K562 (cell line): ENCODE data around the gene KIF14. TPM values are rescaled to one million over a fixed set of nuclear protein-coding genes. Genes with fewer than 3 reads are reported as not detected.

Experiments
- ATAC-seq: fragments of 200-7000 bp; cut with Tn5 transposase; 3 replicates; pipeline ENCODE4 v1.9.1; 2020; ENCODE audit warnings: moderate library complexity
- BruUV-seq: library from RNA; stranded (reverse); fragments of 400-500 nt; replicated peaks from 2 replicates; lab custom pipeline; 2021; lab: Mats Ljungman, UMichigan
- CTCF ChIA-PET: fragments of 300-600 bp; formaldehyde crosslinking; extraction: SDS; loops from one replicate; lab custom pipeline; 2021; ENCODE audit warnings: low intra/inter-chr PET ratio; lab: Yijun Ruan, JAX
- POLR2A ChIA-PET: fragments of 300-600, 350-650 bp; sonication (Branson Sonifier 250); formaldehyde crosslinking; extraction: SDS; loops from one replicate; lab custom pipeline; 2021; ENCODE audit warnings: antibody characterized with exemption, inconsistent platforms; lab: Yijun Ruan, JAX
- DNase-seq, 4 experiments: peaks; one replicate each; pipeline versions ENCODE4 v3.0.0 to v3.0.0-alpha.2; 2011 to 2018; ENCODE audit warnings: low spot score in 3 of 4, mixed read lengths in 3 of 4; ENCODE audit errors: extremely low read depth in 1 of 4
- FAIRE-seq: peaks from 2 replicates; lab custom pipeline; 2011; peaks lifted over from hg19 to GRCh38; lab: Jason Lieb, UNC
- H2AFZ ChIP-seq: 2 replicates; pipeline ENCODE4 v1.6.0; 2011; ENCODE audit warnings: low read depth, low read length, control low read depth, inconsistent platforms
- H3K27ac ChIP-seq: fragments of 200-600 bp; 3 replicates; pipeline ENCODE4 v1.8.0; 2011; ENCODE audit warnings: low read depth, mild to moderate bottlenecking, control low read depth, inconsistent platforms, low read length, moderate library complexity, mixed read lengths; ENCODE audit errors: extremely low read depth
- H3K27me3 ChIP-seq, 2 experiments: fragments of 300-600 bp in 1 of 2; 2 replicates in 1 of 2; 3 replicates in 1 of 2; pipeline versions ENCODE4 v1.6.0 to v1.8.0; 2011; ENCODE audit warnings: inconsistent platforms in 2 of 2, low read length in 2 of 2, mild to moderate bottlenecking in 1 of 2, mixed read lengths in 1 of 2, moderate library complexity in 1 of 2; ENCODE audit not compliant: control insufficient read depth in 2 of 2, insufficient read depth in 2 of 2
- H3K36me3 ChIP-seq: fragments of 300-600 bp; 3 replicates; pipeline ENCODE4 v1.8.0; 2011; ENCODE audit warnings: mild to moderate bottlenecking, low read length, inconsistent platforms; ENCODE audit not compliant: control insufficient read depth, insufficient read depth
- H3K4me1 ChIP-seq, 2 experiments: fragments of 200-600 bp in 1 of 2; replicated peaks in 1 of 2; 2 replicates in 1 of 2; 3 replicates in 1 of 2; pipeline versions ENCODE4 v1.5.1 to v1.8.0; 2011; ENCODE audit warnings: inconsistent platforms in 2 of 2, low read length in 2 of 2, mild to moderate bottlenecking in 1 of 2, mixed read lengths in 1 of 2, moderate library complexity in 1 of 2; ENCODE audit not compliant: control insufficient read depth in 2 of 2, insufficient read depth in 2 of 2
- H3K4me2 ChIP-seq: 2 replicates; pipeline ENCODE4 v1.6.1; 2011; ENCODE audit warnings: low read length, control low read depth, inconsistent platforms, mixed read lengths; ENCODE audit not compliant: insufficient read depth
- H3K4me3 ChIP-seq: fragments of 200-600 bp; sonication (generic), shearing (Covaris generic); 2 replicates; pipeline ENCODE4 v1.5.1; 2016; ENCODE audit warnings: control low read depth, inconsistent platforms
- H3K79me2 ChIP-seq: fragments of 200-600 bp; 3 replicates; pipeline ENCODE4 v1.8.0; 2011; ENCODE audit warnings: low read length, inconsistent platforms; ENCODE audit not compliant: control insufficient read depth, insufficient read depth
- H3K9ac ChIP-seq, 2 experiments: 2 replicates each; pipeline versions ENCODE4 v1.6.0 to v1.6.1; 2011; ENCODE audit warnings: low read depth in 2 of 2, low read length in 2 of 2, control low read depth in 1 of 2, inconsistent platforms in 1 of 2, mild to moderate bottlenecking in 1 of 2, mixed read lengths in 1 of 2; ENCODE audit not compliant: insufficient read depth in 1 of 2
- H3K9me1 ChIP-seq: one replicate; pipeline ENCODE4 v1.6.0; 2011; ENCODE audit warnings: inconsistent platforms, mild to moderate bottlenecking, low read length, moderate library complexity; ENCODE audit not compliant: control insufficient read depth, insufficient read depth
- H3K9me3 ChIP-seq: replicated peaks from 2 replicates; pipeline ENCODE4 v1.5.1; 2011; ENCODE audit warnings: low read depth, low read length, inconsistent platforms; ENCODE audit not compliant: control insufficient read depth, insufficient read depth
- H4K20me1 ChIP-seq: replicated peaks from 2 replicates; pipeline ENCODE4 v1.6.1; 2011; ENCODE audit warnings: low read length, inconsistent platforms, mixed read lengths; ENCODE audit not compliant: control insufficient read depth, insufficient read depth
- CTCF ChIP-seq, 3 experiments: IDR thresholded peaks in 2 of 3; conservative IDR thresholded peaks in 1 of 3; 2 replicates each; pipeline ENCODE4 v1.5.1; 2011 to 2012; ENCODE audit warnings: low read length in 3 of 3, mild to moderate bottlenecking in 3 of 3, control low read depth in 2 of 3, improper control_type of control experiment in 1 of 3, inconsistent platforms in 1 of 3, low read depth in 1 of 3, mixed read lengths in 1 of 3, moderate library complexity in 1 of 3; ENCODE audit not compliant: insufficient read depth in 2 of 3
- FOXK2 ChIP-seq, 2 experiments: fragments of 450-650 bp; IDR thresholded peaks in 1 of 2; conservative IDR thresholded peaks in 1 of 2; 2 replicates each; pipeline ENCODE4 v1.6.1; 2016; ENCODE audit warnings: low read depth in 2 of 2, mild to moderate bottlenecking in 1 of 2
- FOXP4 ChIP-seq: sonication (generic); formaldehyde crosslinking; IDR thresholded peaks from 2 replicates; pipeline ENCODE4 v1.8.0; 2022; ENCODE audit warnings: mild to moderate bottlenecking, missing genetic modification reagents, borderline replicate concordance
- GTF2E2 ChIP-seq: fragments of 200-800 bp; sonication (Bioruptor generic); IDR thresholded peaks from 2 replicates; pipeline ENCODE4 v1.6.1; 2016; ENCODE audit warnings: missing genetic modification characterization, missing compliant biosample characterization
- HBP1 ChIP-seq: fragments of 450-650 bp; formaldehyde crosslinking; IDR thresholded peaks from 2 replicates; pipeline ENCODE4 v1.4.0; 2022; ENCODE audit warnings: missing genetic modification characterization
- HDAC1 ChIP-seq, 2 experiments: fragments of 450-650 bp; IDR thresholded peaks; 2 replicates each; pipeline ENCODE4 v1.6.1; 2016 to 2017; ENCODE audit warnings: inconsistent platforms in 1 of 2, mild to moderate bottlenecking in 1 of 2, moderate library complexity in 1 of 2
- RAD21 ChIP-seq, 2 experiments: fragments of 250-450 bp in 1 of 2; fragments of 450-650 bp in 1 of 2; sonication (Bioruptor Pico) in 1 of 2; formaldehyde crosslinking in 1 of 2; IDR thresholded peaks in 1 of 2; conservative IDR thresholded peaks in 1 of 2; 2 replicates each; pipeline versions ENCODE4 v1.4.0 to v1.8.0; 2020 to 2022; ENCODE audit warnings: mild to moderate bottlenecking in 2 of 2, moderate library complexity in 1 of 2
- SP1 ChIP-seq: sonication (generic); formaldehyde crosslinking; IDR thresholded peaks from 2 replicates; pipeline ENCODE4 v1.8.1; 2022; ENCODE audit warnings: mild to moderate bottlenecking, missing genetic modification reagents
- ZC3H4 ChIP-seq: sonication (generic); formaldehyde crosslinking; IDR thresholded peaks from 2 replicates; pipeline ENCODE4 v1.9.0; 2021; ENCODE audit warnings: missing genetic modification reagents, borderline replicate concordance
- ZHX1 ChIP-seq: fragments of 150-350 bp; conservative IDR thresholded peaks from 2 replicates; pipeline ENCODE4 v1.6.1; 2014; ENCODE audit warnings: low read length
- ZNF12 ChIP-seq: sonication (generic); formaldehyde crosslinking; IDR thresholded peaks from 2 replicates; pipeline ENCODE4 v1.4.0; 2020; ENCODE audit warnings: mild to moderate bottlenecking, missing genetic modification reagents
- WGBS: fragments of 100-300 bp; shearing (Covaris generic); methylation state at CpG from one replicate; pipeline ENCODE4 v1.1.6; 2016; ENCODE audit warnings: low coverage, mixed read lengths; ENCODE audit not compliant: insufficient coverage; ENCODE audit errors: missing lambda C conversion rate; 5-methylcytosine and 5-hydroxymethylcytosine counted together
- in situ Hi-C: fragments of 300-500 bp; cut with MboI; formaldehyde crosslinking; loops from 4 replicates; pipeline ENCODE4 v1.15.0; 2018; ENCODE audit warnings: inconsistent platforms, mixed read lengths
- intact Hi-C: fragments of 100-400 bp; cut with micrococcal nuclease; formaldehyde crosslinking; loops from 2 replicates; pipeline ENCODE4 v1.14.2; 2022
- polyA plus RNA-seq, 8 experiments: library from polyadenylated mRNA; depleted of rRNA in 4 of 8; stranded (reverse) in 5 of 8; unstranded in 3 of 8; fragments of >200 nt; fragmentation: Nextera tagmentation in 2 of 8; fragmentation: Illumina TruSeq in 1 of 8; extraction: Ambion mirVana in 2 of 8; extraction: Trizol in 1 of 8; gene quantifications; 2 replicates each; pipeline versions ENCODE4 v1.2.1 to v1.2.3, GENCODE V29; 2011 to 2014; ENCODE audit warnings: inconsistent platforms in 1 of 8, missing spikeins in 1 of 8
- total RNA-seq, 7 experiments: library from RNA; depleted of rRNA in 6 of 7; stranded (reverse); fragments of >200 nt in 6 of 7; fragmentation: Illumina TruSeq in 2 of 7; extraction: Trizol in 2 of 7; gene quantifications; 2 replicates each; pipeline versions ENCODE4 v1.2.1 to v1.2.3, GENCODE V29; 2011 to 2021; ENCODE audit warnings: low replicate concordance in 1 of 7

KIF14 gene
- total and polyA plus RNA-seq, 9 of the 15 experiments (the other 6 are each of a cell fraction or from before 2014, with no cell fraction given) = 11.5 to 47.4 (median 29.0) TPM

GRCh38 chr1:200558866-200559459 lies 61.6 kb downstream of the KIF14 start:
- Histone ChIP-seq H3K4me1 (no peaks in the 10 kb centered on the region), H2AFZ (no peak overlapping the region), H3K79me2 (no peaks in the 10 kb centered on the region), H3K9me3 (no peaks in the 10 kb centered on the region), H3K9ac (no peak overlapping the region), H3K4me3 (no peak overlapping the region), H3K9me1 (no peaks in the 10 kb centered on the region), H4K20me1 (no peaks in the 10 kb centered on the region), H3K4me2 (no peak overlapping the region), H3K36me3 (peaks cover 60% of the 10 kb centered on the region), H3K27me3 (no peaks in the 10 kb centered on the region), H3K27ac (no peak overlapping the region)
- 24% methylated on average over 2 of the region's 2 CpGs for WGBS
- intact Hi-C loops (loop anchor here (1.0 to 5.0 kb wide), 2 partner anchors 63 to 244 kb away; partner anchors contain the start of gene KIF14), in situ Hi-C loops (no loop called here)
- no TSS peak for BruUV-seq
- DNase-seq = peak in 2 of 4 experiments; percentile 28 to 57
- CTCF ChIA-PET = interaction anchor here (0.8 to 2.7 kb wide), 6 partner anchors 244 to 560 kb away, joined by 3 to 28 read pairs (median 8); no protein-coding TSS in a partner anchor
- peak; percentile 69 for FAIRE-seq
- POLR2A ChIA-PET = interaction anchor here (1.6 kb wide), 1 partner anchor 9 kb away, joined by 6 read pairs; no protein-coding TSS in a partner anchor
- ATAC-seq = peak; percentile 89
- TF ChIP-seq HDAC1 (IDR thresholded peaks at IDR 0.05) = no peak
- no peak for TF ChIP-seq FOXP4
- no peak for TF ChIP-seq GTF2E2 (tag)
- TF ChIP-seq ZC3H4 (CRISPR knock-in tag) = no peak
- peak in 1 of 2 experiments; percentile 38; a peak in 1 of 4 replicates for TF ChIP-seq FOXK2 (conservative IDR thresholded peaks at IDR 0.05 in 1 of 2, IDR thresholded peaks at IDR 0.05 in 1 of 2; ENCODE audit: low read depth in 2 of 2)
- no peak for TF ChIP-seq SP1 (CRISPR knock-in tag)
- peak; percentile 66 to 77 for TF ChIP-seq RAD21 (CRISPR knock-in tag; conservative IDR thresholded peaks at IDR 0.05 in 1 of 2, IDR thresholded peaks at IDR 0.05 in 1 of 2)
- TF ChIP-seq ZHX1 = no peak
- TF ChIP-seq CTCF (IDR thresholded peaks at IDR 0.05 in 2 of 3, conservative IDR thresholded peaks at IDR 0.05 in 1 of 3; ENCODE audit: insufficient read depth in 2 of 3, low read depth in 1 of 3, low read length in 3 of 3) = peak; percentile 47 to 77 (median 62); a peak in 5 of 6 replicates
- TF ChIP-seq ZNF12 (CRISPR knock-in tag) = no peak
- no peak for TF ChIP-seq HBP1
